Right renal cortex interstitium (tissue), 3 donors: Measurements from ENCODE around the gene PRR29. TPM values are rescaled to one million over a fixed set of nuclear protein-coding genes. Genes with fewer than 3 reads are reported as not detected.
"Not testable (repeated sequence)": the region's sequence is repeated elsewhere in the genome, so short reads cannot be mapped to it uniquely, and the experiment has no call there.

Source experiments
- DNase-seq, 3 donors: peaks; one replicate each; pipeline ENCODE4 v3.0.0-alpha.2; 2013; ENCODE audit warnings: low read depth in 3 of 3, low spot score in 2 of 3
- polyA plus RNA-seq, 3 donors: library from polyadenylated mRNA; unstranded; fragments of 120-200 nt; gene quantifications; one replicate each; pipeline ENCODE4 v1.2.1, GENCODE V29; 2013; ENCODE audit not compliant: insufficient read length in 3 of 3

PRR29 gene
- polyA plus RNA-seq, 3 donors, result 2.3 to 3.4 (median 2.9) TPM

DNA sequence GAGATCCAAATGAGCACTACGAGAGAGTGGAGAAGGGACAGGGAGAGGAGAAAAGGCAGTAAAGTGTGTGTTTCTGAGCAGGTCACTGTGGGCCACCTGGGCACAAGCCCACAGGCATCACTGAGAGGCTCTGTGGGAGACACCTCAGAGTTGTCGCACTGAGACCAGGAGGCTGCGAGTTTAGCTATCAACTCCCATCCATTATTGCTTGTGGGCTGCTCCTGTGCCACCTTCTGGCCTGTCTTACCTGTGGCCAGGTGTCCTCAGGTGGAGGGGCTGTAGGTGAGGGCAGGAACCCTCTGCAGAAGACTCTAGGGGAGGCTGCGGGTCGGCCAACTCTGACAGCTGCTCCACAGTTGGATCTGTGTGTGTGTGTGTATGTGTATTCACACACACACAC, 2.5 kb upstream of the PRR29 start:
- DNase-seq, result no peak

DNA sequence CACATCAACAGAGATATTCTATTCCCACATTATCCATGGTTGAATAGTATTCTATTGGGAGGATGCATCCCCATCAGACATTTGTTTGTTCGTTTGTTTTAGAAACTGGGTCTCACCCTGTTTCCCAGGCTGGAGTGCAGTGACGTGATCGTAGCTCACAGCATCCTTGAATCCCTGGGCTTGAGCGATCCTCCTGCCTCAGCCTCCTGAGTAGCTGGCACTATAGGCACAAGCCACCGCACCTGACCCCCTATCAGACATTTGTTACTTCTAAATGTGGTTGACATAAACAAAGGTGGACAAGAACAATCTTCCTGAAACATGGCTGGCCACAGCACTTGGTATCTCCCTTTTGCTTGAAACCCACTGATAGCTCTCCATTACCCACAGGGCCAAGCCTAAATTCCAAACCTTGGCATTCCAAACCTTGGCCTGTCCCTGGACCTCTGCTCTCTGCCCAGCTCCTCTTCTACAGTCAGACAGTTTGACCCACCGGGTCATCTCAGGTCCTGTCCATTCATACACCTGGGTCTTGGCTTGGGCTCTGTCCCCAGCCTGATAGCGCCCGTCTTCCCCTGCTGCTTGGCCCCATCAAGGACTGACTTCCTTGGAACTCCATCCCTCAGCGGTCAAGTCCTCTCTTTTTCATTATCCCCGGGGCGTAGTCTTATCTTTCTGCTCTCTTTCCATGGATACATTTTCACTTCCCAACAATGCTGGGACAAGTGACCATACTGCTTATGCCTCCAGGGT, 1.5 kb upstream of the PRR29 start:
- DNase-seq, result no peak

DNA sequence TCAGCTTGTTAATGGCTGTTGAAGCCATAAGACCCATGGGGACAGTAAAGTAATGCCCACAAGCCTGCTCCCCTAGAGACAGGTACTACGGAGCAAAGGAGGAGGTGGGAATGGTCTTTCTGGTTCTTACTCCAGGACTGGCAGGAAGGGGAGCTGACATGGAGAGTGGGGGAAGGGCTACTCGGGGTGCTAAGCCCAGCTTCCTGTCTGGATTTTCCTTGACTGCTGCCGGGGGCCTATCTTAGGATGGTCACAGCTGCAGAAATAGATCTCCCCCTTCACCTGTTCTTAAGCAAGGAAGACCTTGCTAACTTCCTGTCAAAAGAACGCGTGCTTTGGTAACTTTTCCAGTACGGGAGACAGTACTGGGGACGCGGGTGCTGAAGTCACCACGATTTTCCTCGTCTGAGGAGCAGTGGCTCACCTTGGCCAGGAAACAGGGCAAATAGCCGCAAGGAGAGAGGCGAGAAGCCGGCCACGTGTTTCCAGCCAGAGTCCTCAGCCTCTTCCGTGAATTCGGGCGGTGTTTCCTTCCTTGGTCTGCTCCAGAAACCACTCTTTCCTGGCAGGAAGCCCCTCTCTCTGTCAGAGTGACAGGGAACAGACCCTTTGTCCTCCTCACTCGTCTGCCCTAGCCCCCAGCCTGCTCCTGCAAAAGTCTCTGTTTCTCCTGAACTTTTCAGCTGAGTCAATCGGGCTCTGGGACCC, 656 bp upstream of the PRR29 start:
- DNase-seq, result no peak

DNA sequence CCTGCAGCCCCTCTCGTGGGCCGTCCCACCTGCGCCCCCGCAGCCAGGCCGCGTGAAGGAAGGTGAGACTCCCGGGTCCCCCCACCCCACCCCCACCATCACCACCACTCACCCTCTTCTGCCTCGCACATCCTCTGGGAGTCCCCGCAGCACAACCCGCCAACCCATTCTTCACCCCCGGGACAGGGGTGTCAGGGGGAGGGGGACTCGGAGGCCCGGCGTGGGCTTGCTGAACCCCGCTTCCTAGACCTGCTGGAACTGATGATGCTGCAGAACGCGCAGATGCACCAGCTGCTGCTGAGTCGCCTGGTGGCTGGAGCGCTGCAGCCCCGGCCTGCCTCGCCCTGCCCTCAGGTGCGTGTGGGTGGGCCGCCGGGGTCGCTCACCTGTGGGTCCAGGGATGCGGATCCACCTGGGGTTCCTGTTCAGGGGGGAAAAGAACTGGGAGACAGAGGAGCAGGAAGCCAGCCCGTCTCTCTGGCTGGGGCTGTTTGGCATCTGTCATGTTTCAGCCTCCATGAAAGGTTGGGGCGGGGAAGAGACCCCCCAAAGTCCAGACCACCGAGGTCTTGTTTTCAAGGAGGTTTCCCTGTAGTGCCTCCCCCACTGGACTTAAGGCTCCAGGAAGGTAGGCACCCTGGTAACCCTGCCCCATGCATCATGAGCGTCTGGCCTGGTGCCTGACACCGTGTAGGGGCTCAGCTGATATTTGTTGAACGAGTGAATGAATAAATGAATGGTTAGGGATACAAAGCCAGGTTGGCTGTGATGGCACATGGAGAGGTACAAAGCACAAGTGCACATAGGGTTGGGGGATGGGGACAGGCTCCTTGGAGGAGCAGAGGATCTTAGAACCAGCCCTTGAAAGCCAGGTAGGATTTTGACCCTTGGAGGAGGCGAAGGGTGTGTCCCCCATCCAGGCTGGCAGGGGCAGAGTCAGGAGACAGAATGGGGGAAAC, 849 bp downstream of the PRR29 start:
- DNase-seq, result no peak

DNA sequence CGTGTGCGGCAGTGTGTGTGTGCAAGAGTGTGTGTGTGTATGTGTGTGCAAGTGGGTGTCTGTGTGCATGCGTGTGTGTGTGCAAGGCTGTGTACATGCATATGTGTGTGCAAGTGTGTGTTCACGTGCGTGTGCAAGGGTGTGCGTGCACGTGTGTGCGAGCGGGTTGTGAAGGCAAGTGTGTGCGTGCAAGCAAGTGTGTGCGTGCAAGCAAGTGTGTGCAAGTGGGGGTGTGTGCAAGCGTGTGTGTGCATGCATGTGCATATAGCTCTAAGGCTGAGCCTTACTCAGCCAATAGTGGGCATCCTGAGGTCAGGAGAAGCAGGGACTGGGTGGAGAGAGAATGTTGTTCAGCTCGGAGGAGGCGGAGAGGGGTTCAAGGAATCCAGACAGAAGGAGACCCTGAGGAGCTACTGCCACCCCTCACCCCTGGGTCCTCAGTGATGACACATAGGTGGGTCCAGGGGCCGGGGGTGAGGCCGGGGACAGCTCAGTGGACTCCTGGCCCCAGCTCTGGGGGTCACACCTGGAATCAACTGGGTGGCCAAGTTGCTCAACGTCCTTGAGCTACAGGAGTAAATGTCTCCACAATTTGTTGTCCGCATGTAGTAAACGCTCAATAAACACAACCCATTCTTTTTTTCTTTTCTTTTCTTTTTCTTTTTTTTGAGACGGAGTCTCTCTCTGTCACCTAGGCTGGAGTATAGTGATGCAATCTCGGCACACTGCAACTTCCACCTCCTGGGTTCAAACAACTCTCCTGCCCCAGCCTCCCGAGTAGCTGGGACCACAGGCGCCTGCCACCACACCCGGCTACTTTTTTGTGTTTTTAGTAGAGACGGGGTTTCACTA, 1.8 kb downstream of the PRR29 start:
- no peak for DNase-seq

DNA sequence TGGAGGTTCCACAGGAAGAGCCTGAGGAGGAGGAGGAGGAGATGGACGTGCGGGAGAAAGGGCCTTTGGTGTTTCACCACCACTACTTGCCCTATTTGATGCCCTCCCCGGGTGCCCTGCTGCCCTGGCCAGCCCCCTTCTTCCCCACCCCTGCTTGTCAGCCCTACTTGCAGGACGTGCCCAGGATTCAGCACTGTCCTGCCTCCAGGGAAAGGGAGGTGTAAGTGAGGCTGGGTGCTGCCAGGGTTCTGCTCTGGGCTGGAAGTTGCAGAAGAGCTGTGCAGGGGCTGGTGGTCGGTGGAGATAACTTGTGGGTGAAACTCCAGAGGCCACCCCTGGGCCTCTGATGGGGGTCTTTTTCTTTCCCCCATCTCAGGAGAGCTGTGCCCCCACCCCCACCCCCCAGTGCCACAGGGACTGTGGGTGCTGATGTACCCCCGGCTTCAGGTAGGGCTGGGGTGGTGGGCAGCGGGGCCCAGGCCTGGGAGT, 3.0 kb downstream of the PRR29 start:
- no peak for DNase-seq

DNA sequence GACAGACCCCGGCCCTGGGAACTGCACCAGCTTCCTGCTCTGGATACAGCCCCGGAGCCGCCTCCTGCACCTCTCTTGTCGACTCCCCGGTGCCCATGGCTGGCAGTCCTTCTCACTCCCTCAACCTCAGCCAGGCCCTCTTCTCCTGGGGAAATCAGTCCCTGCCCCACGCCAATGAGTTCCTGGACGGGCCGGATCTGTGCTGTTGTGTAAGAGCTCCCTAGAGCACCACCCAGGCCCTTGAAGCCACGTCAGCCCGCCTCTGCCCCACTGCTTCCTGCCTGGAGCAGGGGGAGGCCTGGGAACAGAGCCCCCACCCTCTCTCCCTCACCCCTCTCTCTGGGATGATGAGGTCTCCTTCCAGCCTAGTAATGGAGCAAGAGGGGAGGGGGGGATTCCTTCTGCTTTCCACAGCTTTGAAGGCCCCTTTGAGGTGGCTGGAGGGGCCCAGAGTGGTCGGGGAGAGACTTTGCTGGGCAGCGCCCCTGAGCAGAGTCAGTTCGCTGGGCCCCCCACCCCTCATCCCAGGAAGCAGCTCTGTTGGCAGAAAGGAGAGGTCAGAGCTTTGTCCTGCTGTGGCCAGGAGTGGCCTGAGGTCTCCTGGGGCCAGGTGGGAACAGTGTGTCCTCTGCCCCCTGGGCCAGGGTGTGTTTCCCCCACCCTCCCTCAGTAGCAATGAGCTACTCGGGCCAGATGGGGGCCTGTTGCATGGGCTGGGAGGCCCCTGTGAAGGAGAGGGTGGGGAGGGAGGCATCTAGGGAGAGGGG, 3.8 kb downstream of the PRR29 start:
- no peak for DNase-seq

DNA sequence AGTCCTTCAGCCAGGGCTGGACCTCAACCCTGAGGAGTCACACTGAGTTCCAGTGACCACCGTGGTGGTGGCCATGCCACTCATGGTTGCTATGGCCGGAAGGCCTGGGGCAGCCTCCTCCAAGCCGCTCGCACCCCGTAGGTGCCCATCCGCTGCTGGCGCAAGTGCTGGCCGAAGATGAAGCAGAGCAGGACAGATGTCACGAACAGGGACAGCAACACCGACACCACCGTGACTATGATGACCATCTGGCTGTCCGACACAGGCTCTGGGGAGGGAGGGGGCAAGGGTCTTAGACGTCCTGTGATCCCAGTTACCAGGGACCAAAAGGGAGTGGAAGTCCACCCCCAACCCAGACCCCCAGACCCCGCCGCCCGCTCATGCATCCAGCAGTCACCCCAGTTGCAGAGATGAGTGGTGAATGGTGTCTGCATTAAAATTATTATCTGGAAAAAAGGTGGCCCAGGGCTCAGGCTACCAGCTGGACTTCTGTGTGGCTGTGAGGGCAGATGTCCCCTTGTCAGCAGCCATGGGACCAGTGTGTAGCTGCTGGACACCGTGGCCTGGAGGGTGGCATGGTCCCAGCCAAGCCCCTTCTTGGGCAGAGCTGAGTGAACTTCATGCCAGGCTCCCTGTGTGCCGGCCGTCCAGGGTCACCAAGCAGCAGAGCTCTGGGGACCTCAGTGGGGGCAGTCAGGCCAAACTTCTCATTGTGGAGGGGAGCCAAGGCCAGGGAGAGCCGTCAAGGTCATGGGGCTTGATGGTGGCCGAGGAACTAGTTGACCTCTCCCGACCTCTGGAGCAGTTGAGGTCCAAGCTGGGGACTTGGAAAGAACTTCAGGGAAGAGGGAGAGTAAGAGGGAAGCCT, 4.7 kb downstream of the PRR29 start:
- no peak for DNase-seq

DNA sequence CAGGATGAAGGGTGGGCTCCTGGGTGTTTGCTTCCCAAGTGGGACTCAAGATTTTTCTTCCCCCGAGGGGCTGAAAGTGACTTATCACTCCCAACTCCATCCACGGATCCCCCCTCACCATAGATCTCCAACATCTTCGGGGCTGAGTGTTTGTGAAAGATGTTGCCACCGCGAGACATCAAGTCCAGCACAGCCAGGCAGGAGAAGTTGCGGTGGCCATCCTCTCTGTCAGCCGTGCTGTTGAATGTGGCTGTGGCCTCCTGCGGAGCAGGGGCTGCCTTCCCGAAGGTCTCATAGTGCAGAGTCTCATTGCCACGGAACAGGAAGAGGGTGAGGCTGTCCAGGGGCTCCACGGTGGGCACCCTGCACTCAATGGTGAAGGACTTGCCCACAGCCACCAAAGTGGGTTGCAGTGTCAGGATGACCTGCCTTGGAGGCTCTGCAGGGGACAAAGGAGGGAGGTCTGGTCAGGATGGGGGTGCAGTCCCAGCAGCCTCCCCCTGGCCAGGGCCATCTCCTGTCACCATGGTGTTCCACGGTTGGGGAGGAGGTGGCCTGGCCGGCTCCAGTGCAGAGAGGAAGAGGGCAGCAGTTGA, 5.5 kb downstream of the PRR29 start:
- no peak for DNase-seq

DNA sequence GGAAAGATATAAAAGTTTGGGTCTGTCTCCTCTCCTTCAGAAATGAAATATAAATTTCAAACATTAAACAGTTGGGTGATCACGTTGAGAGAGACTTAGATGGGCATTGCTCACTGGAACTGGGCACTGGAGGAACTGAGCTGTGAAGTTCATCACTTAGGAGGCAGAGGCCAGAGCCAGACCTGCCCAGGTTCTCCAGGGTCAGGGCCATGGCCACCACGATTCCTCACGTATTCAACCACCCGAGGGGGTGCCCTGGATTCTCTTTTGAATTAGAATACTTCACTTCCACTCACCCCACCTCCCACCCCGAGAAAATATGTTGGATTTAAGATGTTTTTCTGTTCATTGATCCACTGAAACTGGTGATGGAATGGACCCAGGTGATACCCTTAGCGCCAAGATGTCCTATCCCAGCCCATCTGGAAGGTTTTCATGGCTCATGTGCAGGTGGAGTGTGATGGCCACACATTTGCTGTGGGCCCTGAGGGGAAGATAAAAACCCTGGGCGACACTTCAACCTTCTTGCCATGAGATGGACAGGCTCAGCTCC, 6.1 kb downstream of the PRR29 start:
- DNase-seq, result no peak

DNA sequence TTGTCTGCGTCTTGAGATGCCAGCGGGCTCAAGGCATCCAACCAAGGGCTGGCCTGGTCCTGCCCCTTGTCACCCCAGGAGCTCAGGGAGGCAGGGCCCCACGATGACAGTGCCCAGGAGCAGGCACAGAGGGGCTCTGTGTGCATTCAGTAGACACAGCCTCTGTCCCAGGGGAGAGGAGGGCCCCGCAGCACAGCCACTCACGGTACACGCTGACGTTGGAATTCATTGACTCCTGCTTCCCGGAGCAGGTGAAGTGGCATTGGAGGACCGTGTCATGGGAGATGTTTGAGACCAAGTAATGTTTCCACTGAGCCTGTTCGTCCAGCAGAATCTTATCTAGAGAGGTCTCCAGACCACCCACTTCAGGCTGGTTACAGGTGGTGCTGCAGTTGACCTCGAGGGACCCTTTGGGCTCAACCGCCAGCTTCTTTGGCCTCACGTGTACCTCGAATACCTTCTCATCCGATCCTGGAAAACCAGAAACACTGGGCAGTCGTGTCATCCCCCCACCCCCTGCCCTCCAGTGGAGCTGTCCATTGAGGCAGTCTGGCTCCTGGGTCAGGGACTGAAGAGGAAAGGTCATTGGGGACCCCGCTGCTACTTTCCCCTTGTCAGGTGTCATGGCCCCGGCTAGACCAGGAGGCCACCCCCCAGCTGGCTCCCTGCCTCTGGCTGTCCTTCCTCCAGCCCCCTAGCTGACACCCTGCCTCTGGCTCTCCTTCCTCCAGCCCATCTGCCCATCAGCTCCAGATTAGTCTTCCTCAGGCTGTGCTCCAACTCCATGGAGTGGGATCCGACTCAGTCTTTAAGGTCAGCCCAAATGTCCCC, 7.0 kb downstream of the PRR29 start:
- DNase-seq, result no peak

DNA sequence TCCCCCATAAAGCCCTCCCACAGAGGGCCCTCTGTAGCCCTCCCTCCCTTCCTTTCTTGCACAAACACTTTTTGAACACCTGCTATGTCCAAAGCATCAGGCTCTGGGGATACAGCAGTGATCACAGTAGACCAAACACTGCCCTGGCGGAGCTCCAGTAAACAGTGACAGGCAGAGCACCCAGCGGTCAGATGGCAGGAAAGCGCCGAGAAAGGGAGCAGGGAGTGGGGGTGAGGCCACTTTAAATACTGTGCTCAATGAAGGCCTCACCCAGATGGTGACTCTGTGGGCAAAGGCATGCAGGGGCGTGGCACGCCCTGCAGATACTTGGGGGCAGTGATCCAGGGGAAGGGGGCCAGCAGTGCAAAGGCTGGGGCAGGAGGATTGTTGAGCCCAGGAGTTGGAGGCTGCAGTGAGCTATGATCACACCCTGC, 7.6 kb downstream of the PRR29 start:
- no peak for DNase-seq

DNA sequence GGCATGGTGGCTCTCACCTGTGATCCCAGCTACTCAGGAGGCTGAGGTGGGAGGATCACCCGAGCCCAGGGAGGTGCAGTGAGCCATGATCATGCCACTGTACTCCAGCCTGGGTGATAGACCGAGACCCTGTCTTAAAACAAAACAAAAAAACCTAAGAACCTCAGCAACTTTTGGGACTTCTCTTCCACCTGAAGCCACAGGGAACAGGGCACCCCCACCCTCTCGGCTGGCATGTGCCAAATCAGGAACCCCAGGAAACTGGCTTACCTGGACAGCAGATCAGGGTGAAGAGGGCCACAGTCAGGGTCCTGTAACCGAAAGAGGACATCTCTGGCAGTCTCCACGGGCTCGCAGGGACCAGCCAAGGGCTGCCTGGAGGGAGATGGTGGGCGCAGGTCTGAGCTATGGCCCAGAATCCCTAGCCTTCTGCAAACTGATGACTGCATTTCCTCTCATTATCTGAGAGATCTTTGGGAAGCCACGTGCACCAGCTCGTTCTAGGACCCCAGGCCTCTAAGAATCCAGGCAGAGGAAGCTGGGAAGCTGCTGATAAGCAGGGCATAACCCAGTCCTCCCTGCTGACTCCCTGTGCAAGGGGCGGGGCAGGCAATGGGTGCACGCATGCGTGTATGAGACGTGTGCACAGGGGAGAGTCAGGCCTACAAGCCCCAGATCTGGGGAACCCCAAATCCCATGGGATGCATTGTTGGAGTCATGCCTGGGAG, 8.4 kb downstream of the PRR29 start:
- DNase-seq, result no peak

DNA sequence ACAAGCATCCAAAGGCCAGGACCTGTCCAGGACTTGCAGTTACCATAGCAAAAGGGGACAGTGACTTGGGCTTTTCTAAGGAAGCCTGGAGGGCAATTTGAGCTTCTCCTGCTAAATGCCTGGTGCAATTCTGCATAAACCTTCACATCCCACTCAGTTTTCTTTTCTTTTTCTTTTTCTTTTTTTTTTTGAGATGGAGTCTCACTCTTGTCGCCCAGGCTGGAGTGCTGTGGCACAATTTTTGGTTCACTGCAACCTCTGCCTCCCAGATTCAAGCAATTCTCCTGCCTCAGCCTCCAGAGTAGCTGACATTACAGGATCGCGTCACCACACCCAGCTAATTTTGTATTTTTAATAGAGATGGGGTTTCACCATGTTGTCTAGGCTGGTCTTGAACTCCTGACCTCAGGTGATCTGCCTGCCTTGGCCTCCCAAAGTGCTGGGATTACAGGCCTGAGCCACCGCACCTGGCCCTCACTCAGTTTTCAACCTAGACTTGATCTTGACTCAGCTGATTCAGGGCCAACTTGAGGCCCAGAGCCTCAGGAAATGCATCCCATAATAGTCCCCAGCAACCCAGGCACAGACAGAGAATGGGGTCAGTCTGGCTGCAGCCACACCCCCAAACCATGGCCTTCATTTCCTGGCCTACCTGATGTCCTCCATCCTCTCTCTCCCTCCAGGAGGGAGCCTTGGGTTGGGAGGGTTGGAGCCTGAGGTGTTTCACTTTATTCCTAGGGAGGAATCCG, 9.1 kb downstream of the PRR29 start:
- DNase-seq, result not testable (repeated sequence)

DNA sequence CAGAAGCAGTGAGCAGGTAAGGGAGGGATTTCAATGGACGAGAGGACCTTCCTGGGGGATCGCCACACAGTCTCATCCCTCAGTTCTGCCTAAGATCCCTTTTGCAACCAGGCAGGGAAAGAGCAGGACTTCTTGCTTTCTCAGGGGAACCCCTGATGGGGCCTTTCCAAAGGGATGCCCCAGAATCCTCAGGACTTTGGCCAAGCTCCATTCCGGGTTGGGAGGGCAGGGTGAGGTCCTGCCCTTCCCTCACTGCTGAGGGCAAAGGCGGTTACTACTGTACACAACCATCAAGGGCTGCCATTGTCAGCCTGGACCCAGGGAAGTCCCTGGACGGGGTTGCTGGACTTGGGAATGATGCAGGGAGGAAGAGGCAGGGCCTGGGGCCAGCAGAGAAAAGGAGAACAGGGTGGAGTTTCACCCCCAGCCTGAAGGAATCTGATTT, 9.7 kb downstream of the PRR29 start:
- no peak for DNase-seq
